GM10248 (cell line): Measurements from ENCODE around the gene DOCK11.

Experiments
- CTCF ChIA-PET: fragments of 300-600 bp; sonication (Branson Sonifier 250); formaldehyde crosslinking; extraction: SDS; loops from one replicate; lab custom pipeline; 2021; ENCODE audit warnings: antibody characterized with exemption; lab: Yijun Ruan, JAX
- POLR2A ChIA-PET: fragments of 350-650 bp; sonication (Branson Sonifier 250); formaldehyde crosslinking; extraction: SDS; loops from one replicate; lab custom pipeline; 2020; ENCODE audit warnings: antibody characterized with exemption; lab: Yijun Ruan, JAX
- DNase-seq: peaks from one replicate; pipeline ENCODE4 v3.0.0; 2012; ENCODE audit errors: extremely low spot score
- TF ChIP-seq, protein P1 (sequence below): IDR thresholded peaks from 2 replicates; pipeline ENCODE4 v1.5.1; 2012; ENCODE audit warnings: mild to moderate bottlenecking, low read depth; ENCODE audit errors: extremely low read depth, missing control alignments, control extremely low read depth

Gene DOCK11

DNA sequence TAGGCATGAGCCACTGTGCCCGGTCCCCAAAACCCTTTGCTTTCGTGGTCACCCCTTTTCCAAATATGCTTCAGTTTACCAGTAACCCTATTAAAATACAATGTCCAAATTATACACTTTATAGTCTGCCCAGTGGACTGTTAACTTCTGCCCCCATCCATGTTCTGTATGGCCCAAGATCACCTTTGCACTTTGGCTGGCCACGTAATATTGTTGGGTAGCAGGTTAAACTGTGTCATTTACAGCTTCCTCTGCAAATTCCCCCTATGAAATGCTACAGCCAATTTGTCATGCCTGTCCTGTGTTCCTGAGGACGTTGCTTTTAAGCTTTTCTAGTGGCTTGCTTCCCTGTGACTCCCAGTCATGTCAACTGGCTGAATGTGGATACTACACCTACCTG, 130.7 kb downstream of the DOCK11 start:
- no peak for DNase-seq
- POLR2A ChIA-PET, result no interaction called here
- TF ChIP-seq, protein P1, sequence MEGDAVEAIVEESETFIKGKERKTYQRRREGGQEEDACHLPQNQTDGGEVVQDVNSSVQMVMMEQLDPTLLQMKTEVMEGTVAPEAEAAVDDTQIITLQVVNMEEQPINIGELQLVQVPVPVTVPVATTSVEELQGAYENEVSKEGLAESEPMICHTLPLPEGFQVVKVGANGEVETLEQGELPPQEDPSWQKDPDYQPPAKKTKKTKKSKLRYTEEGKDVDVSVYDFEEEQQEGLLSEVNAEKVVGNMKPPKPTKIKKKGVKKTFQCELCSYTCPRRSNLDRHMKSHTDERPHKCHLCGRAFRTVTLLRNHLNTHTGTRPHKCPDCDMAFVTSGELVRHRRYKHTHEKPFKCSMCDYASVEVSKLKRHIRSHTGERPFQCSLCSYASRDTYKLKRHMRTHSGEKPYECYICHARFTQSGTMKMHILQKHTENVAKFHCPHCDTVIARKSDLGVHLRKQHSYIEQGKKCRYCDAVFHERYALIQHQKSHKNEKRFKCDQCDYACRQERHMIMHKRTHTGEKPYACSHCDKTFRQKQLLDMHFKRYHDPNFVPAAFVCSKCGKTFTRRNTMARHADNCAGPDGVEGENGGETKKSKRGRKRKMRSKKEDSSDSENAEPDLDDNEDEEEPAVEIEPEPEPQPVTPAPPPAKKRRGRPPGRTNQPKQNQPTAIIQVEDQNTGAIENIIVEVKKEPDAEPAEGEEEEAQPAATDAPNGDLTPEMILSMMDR, result no peak
- CTCF ChIA-PET, result interaction anchor here (1.0 to 1.6 kb wide), 5 partner anchors 8 to 27 kb away, joined by 3 to 7 read pairs (median 4); no protein-coding TSS in a partner anchor

DNA sequence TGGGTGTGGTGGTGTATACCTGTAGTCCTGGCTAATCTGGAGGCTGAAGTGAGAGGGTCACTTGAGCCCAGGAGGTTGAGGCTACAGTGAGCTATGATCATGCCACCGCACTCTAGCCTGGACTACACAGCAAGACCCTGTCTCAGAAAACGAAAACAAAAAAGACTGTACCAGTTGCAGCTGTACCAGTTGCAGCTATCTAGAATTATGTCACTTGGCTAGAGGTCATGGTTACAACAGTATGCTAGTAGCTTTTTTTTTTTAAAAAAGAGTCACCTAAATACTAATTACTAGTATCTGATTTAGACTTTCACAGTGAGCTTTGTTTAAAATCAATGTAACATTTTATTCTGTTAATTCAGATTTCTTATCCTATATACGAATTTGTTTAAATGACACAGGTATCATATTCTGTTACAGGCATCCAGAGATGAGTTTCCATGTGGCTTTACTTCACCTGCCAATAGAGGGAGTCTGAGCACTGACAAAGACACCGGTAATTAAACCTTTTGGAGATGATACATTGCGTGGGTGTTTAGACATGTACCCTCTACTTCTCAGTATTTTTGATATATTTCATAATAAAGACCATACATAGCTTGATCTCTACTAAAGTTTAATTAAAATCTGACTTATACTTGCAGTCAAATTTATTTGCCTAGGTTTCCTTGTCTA, 131.6 kb downstream of the DOCK11 start:
- TF ChIP-seq, protein P1, result peak; percentile 16
- CTCF ChIA-PET, result interaction anchor here (0.7 to 1.6 kb wide), 9 partner anchors 9 to 180 kb away, joined by 3 to 7 read pairs (median 4); no protein-coding TSS in a partner anchor
- no peak for DNase-seq
- POLR2A ChIA-PET, result no interaction called here

DNA sequence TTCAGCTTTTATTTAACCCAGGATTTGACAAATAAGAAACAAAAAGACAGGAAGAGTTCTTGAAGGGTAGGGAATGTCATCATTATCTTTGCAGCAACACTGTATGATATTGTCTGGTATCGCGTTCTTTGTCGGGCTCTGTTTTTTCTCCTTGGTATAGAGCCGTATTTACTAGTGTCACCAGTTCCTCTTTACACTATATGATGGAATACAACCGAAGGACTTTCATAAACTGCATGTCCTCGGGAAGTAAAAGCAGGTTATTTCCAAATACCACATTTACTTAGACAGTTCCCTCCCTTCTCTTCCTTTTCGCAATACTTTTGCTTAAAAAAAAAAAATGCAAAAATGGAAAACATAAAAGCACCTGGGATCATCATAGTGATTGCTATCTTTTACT, 135.2 kb downstream of the DOCK11 start:
- TF ChIP-seq, protein P1, result no peak
- ChIA-PET POLR2A (no interaction called here), CTCF (interaction anchor here (0.7 to 1.5 kb wide), 2 partner anchors 29 to 83 kb away, joined by 3 to 4 read pairs; no protein-coding TSS in a partner anchor)
- no peak for DNase-seq

DNA sequence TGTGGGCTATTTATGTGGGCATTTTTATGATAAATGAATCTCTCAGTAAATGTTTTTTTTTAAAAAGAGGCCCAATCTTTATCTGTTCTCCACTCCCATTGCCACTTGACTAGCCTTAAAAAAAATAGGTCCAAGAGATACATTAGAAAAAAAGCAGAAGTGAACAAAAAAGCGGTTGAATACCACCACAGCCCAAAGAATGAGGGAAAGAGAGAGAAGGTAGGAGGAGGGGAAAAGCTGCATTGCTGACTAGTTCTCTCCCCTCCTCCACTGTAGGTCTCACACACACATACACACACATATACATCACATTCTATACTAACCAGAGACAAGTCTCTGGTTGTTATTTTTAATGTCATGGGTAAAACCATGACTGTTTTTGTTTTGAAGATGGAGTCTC, 136.0 kb downstream of the DOCK11 start:
- TF ChIP-seq, protein P1, result no peak
- DNase-seq, result no peak
- POLR2A ChIA-PET, result no interaction called here
- CTCF ChIA-PET, result interaction anchor here (0.7 to 1.5 kb wide), 2 partner anchors 30 to 84 kb away, joined by 3 to 4 read pairs; no protein-coding TSS in a partner anchor

DNA sequence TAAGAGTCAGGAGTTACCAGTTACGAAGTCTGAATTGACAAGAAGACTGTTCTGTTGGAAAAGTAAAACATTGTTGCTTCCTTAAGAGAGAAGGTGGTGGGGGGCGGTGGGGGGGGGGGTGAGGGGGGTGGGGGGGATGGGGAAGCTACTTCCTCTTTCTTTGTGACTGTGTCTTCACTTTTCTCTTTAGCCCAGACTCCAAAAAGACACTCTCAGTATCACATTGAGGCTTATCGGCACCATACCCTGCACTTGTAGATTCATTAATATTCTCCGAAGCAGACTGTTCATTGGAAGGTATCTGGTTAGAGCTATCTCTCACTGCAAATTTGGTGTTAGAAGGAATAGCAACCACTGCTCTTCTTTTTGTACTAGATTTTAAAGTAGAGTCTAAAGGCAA, 137.2 kb downstream of the DOCK11 start:
- ChIA-PET POLR2A (no interaction called here), CTCF (no interaction called here)
- TF ChIP-seq, protein P1, result no peak
- peak; percentile 35 for DNase-seq

DNA sequence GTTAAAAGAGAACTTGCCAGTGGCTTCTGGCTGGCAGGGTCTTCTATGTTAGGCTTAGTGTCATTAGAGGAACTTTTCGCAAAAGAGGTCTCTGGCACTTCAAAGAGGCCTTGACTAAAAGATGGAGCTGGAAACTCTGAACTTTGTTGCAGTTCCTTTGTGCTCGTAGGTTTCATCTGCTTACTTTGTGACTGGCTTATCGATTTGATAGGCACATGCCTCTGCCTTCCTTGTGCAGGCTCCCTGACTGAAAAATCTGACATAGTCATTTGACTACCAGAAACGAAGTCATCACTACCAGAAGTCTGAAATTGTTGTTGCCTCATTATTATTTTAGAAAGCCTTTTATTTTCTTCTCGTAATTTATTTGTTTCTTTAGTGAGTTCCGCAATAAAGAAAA, 137.9 kb downstream of the DOCK11 start:
- CTCF ChIA-PET, result interaction anchor here (0.7 kb wide), 1 partner anchor 32 kb away, joined by 4 read pairs; no protein-coding TSS in a partner anchor
- POLR2A ChIA-PET, result no interaction called here

More for the DNA sequence above, 137.9 kb downstream of the DOCK11 start:
- DNase-seq, result peak; percentile 11
- TF ChIP-seq, protein P1, result no peak
